Choroid plexus epithelial cell (primary cell): ENCODE measurements around the gene ADCY1.
A peak's percentile ranks its signal among the peaks of the same experiment; 100 is the strongest.
"Not testable (repeated sequence)": the region's sequence is repeated elsewhere in the genome, so short reads cannot be mapped to it uniquely, and the experiment has no call there.

Experiments
- DNase-seq: peaks from one replicate; pipeline ENCODE4 v3.0.0-alpha.2; 2010; ENCODE audit warnings: low read depth
- H3K4me3 ChIP-seq: 2 replicates; pipeline ENCODE4 v1.5.1; 2011; ENCODE audit warnings: low read depth, mild to moderate bottlenecking, control low read depth, low read length, moderate library complexity
- CTCF ChIP-seq: conservative IDR thresholded peaks from 2 replicates; pipeline ENCODE4 v1.5.1; 2011; ENCODE audit warnings: low read depth, mild to moderate bottlenecking, control low read depth, inconsistent platforms, low read length, moderate library complexity

ADCY1 gene

GRCh38 chr7:45768516-45769394 lies 194.6 kb downstream of the ADCY1 start:
- peak; percentile 22 for TF ChIP-seq CTCF
- peak; percentile 99 for DNase-seq
- peak overlapping the region; percentile 81 for H3K4me3 ChIP-seq

GRCh38 chr7:45769626-45770025 lies 195.5 kb downstream of the ADCY1 start:
- DNase-seq: not testable (repeated sequence)
- peak overlapping the region; percentile 81 for H3K4me3 ChIP-seq
